HEK293 (cell line): Measurements from ENCODE around the gene PSPC1.

Experiments
- CTCF ChIA-PET: fragments of 350-600 bp; formaldehyde crosslinking; extraction: SDS; loops from one replicate; lab custom pipeline; 2021; ENCODE audit warnings: antibody characterized with exemption; lab: Yijun Ruan, JAX
- POLR2A ChIA-PET: fragments of 300-600 bp; formaldehyde crosslinking; extraction: SDS; loops from one replicate; lab custom pipeline; 2020; ENCODE audit warnings: antibody characterized with exemption, inconsistent platforms; lab: Yijun Ruan, JAX
- H3K27ac ChIP-seq: fragments of 200-500 bp; sonication (Bioruptor generic); 2 replicates; pipeline ENCODE4 v1.5.1; 2014; ENCODE audit warnings: low read depth, low read length, control low read depth, inconsistent platforms; ENCODE audit errors: extremely low read depth
- H3K36me3 ChIP-seq, 2 experiments: fragments of 200-500 bp in 1 of 2; sonication (Bioruptor generic) in 1 of 2; 1 replicate in 1 of 2; 2 replicates in 1 of 2; pipeline ENCODE4 v1.5.1; 2014 to 2017; ENCODE audit warnings: inconsistent platforms in 2 of 2, low read length in 2 of 2; ENCODE audit not compliant: control insufficient read depth in 2 of 2, insufficient read depth in 1 of 2
- H3K4me1 ChIP-seq: fragments of 200-500 bp; sonication (Bioruptor generic); 2 replicates; pipeline ENCODE4 v1.5.1; 2014; ENCODE audit warnings: mild to moderate bottlenecking, low read length, inconsistent platforms; ENCODE audit not compliant: control insufficient read depth, insufficient read depth
- H3K4me3 ChIP-seq: 2 replicates; pipeline ENCODE4 v1.5.1; 2011; ENCODE audit warnings: low read depth, mild to moderate bottlenecking, control low read depth, low read length, moderate library complexity
- H3K9me3 ChIP-seq: fragments of 200-500 bp; sonication (Bioruptor generic); 2 replicates; pipeline ENCODE4 v1.5.1; 2014; ENCODE audit warnings: low read depth, low read length, inconsistent platforms; ENCODE audit not compliant: control insufficient read depth, insufficient read depth
- BCL11A ChIP-seq: fragments of 450-650 bp; formaldehyde crosslinking; IDR thresholded peaks from 2 replicates; pipeline ENCODE4 v1.5.1; 2016; ENCODE audit warnings: low read depth, missing biosample characterization, missing genetic modification characterization
- IKZF3 ChIP-seq: fragments of 450-650 bp; IDR thresholded peaks from 2 replicates; pipeline ENCODE4 v1.5.0; 2018; ENCODE audit warnings: missing biosample characterization, mild to moderate bottlenecking, missing genetic modification characterization, moderate library complexity
- KLF16 ChIP-seq: fragments of 450-650 bp; formaldehyde crosslinking; IDR thresholded peaks from 2 replicates; pipeline ENCODE4 v1.5.1; 2017; ENCODE audit warnings: missing biosample characterization, missing genetic modification characterization
- MYNN ChIP-seq: fragments of 450-650 bp; formaldehyde crosslinking; IDR thresholded peaks from 2 replicates; pipeline ENCODE4 v1.5.1; 2016; ENCODE audit warnings: missing biosample characterization, missing genetic modification characterization, borderline replicate concordance
- PRDM4 ChIP-seq: fragments of 450-650 bp; formaldehyde crosslinking; IDR thresholded peaks from 2 replicates; pipeline ENCODE4 v1.5.1; 2017; ENCODE audit warnings: missing biosample characterization, missing genetic modification characterization
- REPIN1 ChIP-seq: fragments of 450-650 bp; formaldehyde crosslinking; IDR thresholded peaks from 2 replicates; pipeline ENCODE4 v1.5.1; 2017; ENCODE audit warnings: missing biosample characterization, missing genetic modification characterization, low read depth
- SCRT1 ChIP-seq: fragments of 450-650 bp; formaldehyde crosslinking; IDR thresholded peaks from 2 replicates; pipeline ENCODE4 v1.5.1; 2016; ENCODE audit warnings: missing biosample characterization, missing genetic modification characterization, borderline replicate concordance
- YY1 ChIP-seq: fragments of 450-650 bp; formaldehyde crosslinking; IDR thresholded peaks from 2 replicates; pipeline ENCODE4 v1.5.1; 2018; ENCODE audit warnings: missing biosample characterization, missing genetic modification characterization
- ZBTB26 ChIP-seq: fragments of 450-650 bp; formaldehyde crosslinking; optimal IDR thresholded peaks from 2 replicates; pipeline ENCODE3; 2016; ENCODE audit warnings: missing biosample characterization, mild to moderate bottlenecking, missing genetic modification characterization
- ZBTB8A ChIP-seq: fragments of 450-650 bp; formaldehyde crosslinking; IDR thresholded peaks from 2 replicates; pipeline ENCODE4 v1.5.1; 2016; ENCODE audit warnings: missing biosample characterization, missing genetic modification characterization
- ZFHX2 ChIP-seq: fragments of 450-650 bp; formaldehyde crosslinking; conservative IDR thresholded peaks from 2 replicates; pipeline ENCODE4 v1.5.1; 2016; ENCODE audit warnings: missing biosample characterization, missing genetic modification characterization
- ZNF16 ChIP-seq: fragments of 450-650 bp; formaldehyde crosslinking; IDR thresholded peaks from 2 replicates; pipeline ENCODE4 v1.5.1; 2016; ENCODE audit warnings: low read depth, missing biosample characterization, missing genetic modification characterization
- ZNF239 ChIP-seq: fragments of 450-650 bp; formaldehyde crosslinking; IDR thresholded peaks from 2 replicates; pipeline ENCODE4 v1.5.1; 2016; ENCODE audit warnings: missing biosample characterization, missing genetic modification characterization
- ZNF280C ChIP-seq: fragments of 450-650 bp; formaldehyde crosslinking; IDR thresholded peaks from 2 replicates; pipeline ENCODE4 v1.5.1; 2016; ENCODE audit warnings: missing biosample characterization, missing genetic modification characterization
- ZNF302 ChIP-seq: fragments of 450-650 bp; formaldehyde crosslinking; IDR thresholded peaks from 2 replicates; pipeline ENCODE4 v1.5.1; 2016; ENCODE audit warnings: missing biosample characterization, missing genetic modification characterization, low read depth
- ZNF514 ChIP-seq: fragments of 450-650 bp; formaldehyde crosslinking; IDR thresholded peaks from 2 replicates; pipeline ENCODE4 v1.5.1; 2016; ENCODE audit warnings: missing biosample characterization, missing genetic modification characterization
- ZNF548 ChIP-seq: fragments of 450-650 bp; formaldehyde crosslinking; IDR thresholded peaks from 2 replicates; pipeline ENCODE4 v1.5.1; 2016; ENCODE audit warnings: missing biosample characterization, missing genetic modification characterization
- ZNF558 ChIP-seq: fragments of 450-650 bp; formaldehyde crosslinking; IDR thresholded peaks from 2 replicates; pipeline ENCODE4 v1.5.1; 2016; ENCODE audit warnings: missing biosample characterization, missing genetic modification characterization
- ZNF660 ChIP-seq: fragments of 450-650 bp; IDR thresholded peaks from 2 replicates; pipeline ENCODE4 v1.5.1; 2018; ENCODE audit warnings: missing biosample characterization, mild to moderate bottlenecking, missing genetic modification characterization
- ZNF701 ChIP-seq: fragments of 450-650 bp; formaldehyde crosslinking; IDR thresholded peaks from 2 replicates; pipeline ENCODE4 v1.5.1; 2016; ENCODE audit warnings: missing biosample characterization, missing genetic modification characterization
- TF ChIP-seq, protein P1 (sequence below): fragments of 450-650 bp; formaldehyde crosslinking; IDR thresholded peaks from 2 replicates; pipeline ENCODE4 v1.5.1; 2016; ENCODE audit warnings: missing biosample characterization, missing genetic modification characterization
- TF ChIP-seq, protein P2 (sequence below): fragments of 450-650 bp; formaldehyde crosslinking; IDR thresholded peaks from 2 replicates; pipeline ENCODE4 v1.5.1; 2016; ENCODE audit warnings: missing biosample characterization, missing genetic modification characterization
- TF ChIP-seq, protein P3 (sequence below): fragments of 450-650 bp; formaldehyde crosslinking; IDR thresholded peaks from 2 replicates; pipeline ENCODE4 v1.5.1; 2016; ENCODE audit warnings: missing biosample characterization, missing genetic modification characterization

The PSPC1 gene

GRCh38 chr13:19795956-19796355 lies 13.2 kb upstream of the PSPC1 start (continued):
- TF ChIP-seq MYNN (tag by site-specific recombination) (no peak), ZNF302 (no peak), ZNF239 (tag by site-specific recombination) (no peak), YY1 (no peak), ZNF514 (tag by site-specific recombination) (no peak)

DNA sequence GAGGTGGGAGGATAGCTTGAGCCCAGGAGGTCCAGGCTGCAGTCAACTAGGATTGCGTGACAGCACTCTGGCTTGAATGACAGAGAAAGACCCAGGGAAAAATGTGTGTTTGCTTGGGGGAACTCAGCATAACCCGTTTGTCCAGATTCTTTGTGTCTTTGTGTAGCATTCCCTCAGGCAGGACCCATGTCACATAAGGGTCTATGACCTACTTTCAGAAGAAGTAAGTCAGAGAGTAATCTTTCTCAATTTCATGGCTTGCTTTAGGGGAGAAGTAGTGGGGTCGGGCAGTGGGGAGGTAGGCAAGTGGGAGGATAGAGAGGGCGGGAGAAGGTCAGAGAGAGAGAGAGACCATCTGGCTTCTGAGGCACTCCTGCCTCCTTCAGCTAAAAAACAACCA lies 11.9 kb upstream of the PSPC1 start:
- POLR2A ChIA-PET = no interaction called here
- H3K36me3 ChIP-seq = no peaks in the 10 kb centered on the region
- TF ChIP-seq ZBTB26 (tag by site-specific recombination) = no peak
- TF ChIP-seq, protein P1, sequence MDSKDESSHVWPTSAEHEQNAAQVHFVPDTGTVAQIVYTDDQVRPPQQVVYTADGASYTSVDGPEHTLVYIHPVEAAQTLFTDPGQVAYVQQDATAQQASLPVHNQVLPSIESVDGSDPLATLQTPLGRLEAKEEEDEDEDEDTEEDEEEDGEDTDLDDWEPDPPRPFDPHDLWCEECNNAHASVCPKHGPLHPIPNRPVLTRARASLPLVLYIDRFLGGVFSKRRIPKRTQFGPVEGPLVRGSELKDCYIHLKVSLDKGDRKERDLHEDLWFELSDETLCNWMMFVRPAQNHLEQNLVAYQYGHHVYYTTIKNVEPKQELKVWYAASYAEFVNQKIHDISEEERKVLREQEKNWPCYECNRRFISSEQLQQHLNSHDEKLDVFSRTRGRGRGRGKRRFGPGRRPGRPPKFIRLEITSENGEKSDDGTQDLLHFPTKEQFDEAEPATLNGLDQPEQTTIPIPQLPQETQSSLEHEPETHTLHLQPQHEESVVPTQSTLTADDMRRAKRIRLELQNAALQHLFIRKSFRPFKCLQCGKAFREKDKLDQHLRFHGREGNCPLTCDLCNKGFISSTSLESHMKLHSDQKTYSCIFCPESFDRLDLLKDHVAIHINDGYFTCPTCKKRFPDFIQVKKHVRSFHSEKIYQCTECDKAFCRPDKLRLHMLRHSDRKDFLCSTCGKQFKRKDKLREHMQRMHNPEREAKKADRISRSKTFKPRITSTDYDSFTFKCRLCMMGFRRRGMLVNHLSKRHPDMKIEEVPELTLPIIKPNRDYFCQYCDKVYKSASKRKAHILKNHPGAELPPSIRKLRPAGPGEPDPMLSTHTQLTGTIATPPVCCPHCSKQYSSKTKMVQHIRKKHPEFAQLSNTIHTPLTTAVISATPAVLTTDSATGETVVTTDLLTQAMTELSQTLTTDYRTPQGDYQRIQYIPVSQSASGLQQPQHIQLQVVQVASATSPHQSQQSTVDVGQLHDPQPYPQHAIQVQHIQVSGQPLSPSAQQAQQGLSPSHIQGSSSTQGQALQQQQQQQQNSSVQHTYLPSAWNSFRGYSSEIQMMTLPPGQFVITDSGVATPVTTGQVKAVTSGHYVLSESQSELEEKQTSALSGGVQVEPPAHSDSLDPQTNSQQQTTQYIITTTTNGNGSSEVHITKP = no peak
- no peak for TF ChIP-seq ZNF660
- TF ChIP-seq IKZF3 (tag by site-specific recombination) = no peak
- no peak for TF ChIP-seq SCRT1 (tag by site-specific recombination)
- TF ChIP-seq BCL11A (tag by site-specific recombination) = no peak
- no peak for TF ChIP-seq KLF16 (tag by site-specific recombination)
- TF ChIP-seq ZBTB8A (tag by site-specific recombination) = no peak
- no peak for TF ChIP-seq ZNF16
- no peak for TF ChIP-seq ZNF701 (tag by site-specific recombination)
- TF ChIP-seq ZNF558 (tag by site-specific recombination) = no peak
- no peak for TF ChIP-seq ZNF548 (tag by site-specific recombination)
- TF ChIP-seq, protein P2, sequence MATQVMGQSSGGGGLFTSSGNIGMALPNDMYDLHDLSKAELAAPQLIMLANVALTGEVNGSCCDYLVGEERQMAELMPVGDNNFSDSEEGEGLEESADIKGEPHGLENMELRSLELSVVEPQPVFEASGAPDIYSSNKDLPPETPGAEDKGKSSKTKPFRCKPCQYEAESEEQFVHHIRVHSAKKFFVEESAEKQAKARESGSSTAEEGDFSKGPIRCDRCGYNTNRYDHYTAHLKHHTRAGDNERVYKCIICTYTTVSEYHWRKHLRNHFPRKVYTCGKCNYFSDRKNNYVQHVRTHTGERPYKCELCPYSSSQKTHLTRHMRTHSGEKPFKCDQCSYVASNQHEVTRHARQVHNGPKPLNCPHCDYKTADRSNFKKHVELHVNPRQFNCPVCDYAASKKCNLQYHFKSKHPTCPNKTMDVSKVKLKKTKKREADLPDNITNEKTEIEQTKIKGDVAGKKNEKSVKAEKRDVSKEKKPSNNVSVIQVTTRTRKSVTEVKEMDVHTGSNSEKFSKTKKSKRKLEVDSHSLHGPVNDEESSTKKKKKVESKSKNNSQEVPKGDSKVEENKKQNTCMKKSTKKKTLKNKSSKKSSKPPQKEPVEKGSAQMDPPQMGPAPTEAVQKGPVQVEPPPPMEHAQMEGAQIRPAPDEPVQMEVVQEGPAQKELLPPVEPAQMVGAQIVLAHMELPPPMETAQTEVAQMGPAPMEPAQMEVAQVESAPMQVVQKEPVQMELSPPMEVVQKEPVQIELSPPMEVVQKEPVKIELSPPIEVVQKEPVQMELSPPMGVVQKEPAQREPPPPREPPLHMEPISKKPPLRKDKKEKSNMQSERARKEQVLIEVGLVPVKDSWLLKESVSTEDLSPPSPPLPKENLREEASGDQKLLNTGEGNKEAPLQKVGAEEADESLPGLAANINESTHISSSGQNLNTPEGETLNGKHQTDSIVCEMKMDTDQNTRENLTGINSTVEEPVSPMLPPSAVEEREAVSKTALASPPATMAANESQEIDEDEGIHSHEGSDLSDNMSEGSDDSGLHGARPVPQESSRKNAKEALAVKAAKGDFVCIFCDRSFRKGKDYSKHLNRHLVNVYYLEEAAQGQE (tag by site-specific recombination) = no peak
- TF ChIP-seq, protein P3, sequence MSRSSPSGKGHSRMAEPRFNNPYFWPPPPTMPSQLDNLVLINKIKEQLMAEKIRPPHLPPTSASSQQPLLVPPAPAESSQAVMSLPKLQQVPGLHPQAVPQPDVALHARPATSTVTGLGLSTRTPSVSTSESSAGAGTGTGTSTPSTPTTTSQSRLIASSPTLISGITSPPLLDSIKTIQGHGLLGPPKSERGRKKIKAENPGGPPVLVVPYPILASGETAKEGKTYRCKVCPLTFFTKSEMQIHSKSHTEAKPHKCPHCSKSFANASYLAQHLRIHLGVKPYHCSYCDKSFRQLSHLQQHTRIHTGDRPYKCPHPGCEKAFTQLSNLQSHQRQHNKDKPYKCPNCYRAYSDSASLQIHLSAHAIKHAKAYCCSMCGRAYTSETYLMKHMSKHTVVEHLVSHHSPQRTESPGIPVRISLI = no peak
- TF ChIP-seq REPIN1 (tag by site-specific recombination) = no peak
- no peak for TF ChIP-seq ZFHX2 (tag by site-specific recombination)
- TF ChIP-seq ZNF280C (tag by site-specific recombination) = no peak
- no peak for TF ChIP-seq PRDM4 (tag by site-specific recombination)
- TF ChIP-seq, all 188 proteins: peak for 0
- CTCF ChIA-PET = interaction anchor here (0.7 kb wide), 1 partner anchor 23 kb away, joined by 3 read pairs; no protein-coding TSS in a partner anchor
- Histone ChIP-seq H3K27ac (no peak overlapping the region), H3K9me3 (no peaks in the 10 kb centered on the region), H3K4me3 (no peak overlapping the region), H3K4me1 (no peaks in the 10 kb centered on the region)
